Body of pancreas (tissue), 4 donors: ENCODE results near the gene MAD2L2.

Experiments used
- POLR2A ChIP-seq, 3 donors: fragments of 450-650 bp; IDR thresholded peaks; one replicate each; pipeline ENCODE4 v1.6.1; 2016; ENCODE audit warnings: antibody characterized with exemption in 3 of 3, mild to moderate bottlenecking in 2 of 3
- TF ChIP-seq, protein P1 (sequence below), 7 experiments: fragments of 450-650 bp in 4 of 7; fragments of 200-600 bp in 3 of 7; sonication (generic) in 3 of 7; IDR thresholded peaks; one replicate each; pipeline ENCODE4 v1.5.1; 2016 to 2019; ENCODE audit warnings: antibody characterized with exemption in 7 of 7

DNA sequence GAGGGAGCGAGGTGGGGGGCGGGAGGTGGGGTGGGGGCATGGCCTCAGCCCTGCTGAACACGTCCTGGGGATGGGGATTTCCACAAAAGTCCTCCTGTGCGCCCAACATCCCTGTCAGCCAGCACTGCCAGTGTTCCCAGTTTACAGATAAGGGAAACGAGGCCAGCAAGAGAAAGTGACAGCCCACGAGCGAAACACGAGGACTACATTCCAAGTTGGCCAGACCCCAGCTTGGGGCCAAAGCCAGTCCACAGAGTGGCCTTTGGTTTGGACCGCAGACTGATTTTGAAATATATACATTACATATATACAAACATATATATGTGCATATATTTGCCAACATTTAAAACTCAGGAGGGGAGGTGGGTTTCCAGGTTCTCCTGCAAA, 31.7 kb downstream of the MAD2L2 start:
- TF ChIP-seq, protein P1, sequence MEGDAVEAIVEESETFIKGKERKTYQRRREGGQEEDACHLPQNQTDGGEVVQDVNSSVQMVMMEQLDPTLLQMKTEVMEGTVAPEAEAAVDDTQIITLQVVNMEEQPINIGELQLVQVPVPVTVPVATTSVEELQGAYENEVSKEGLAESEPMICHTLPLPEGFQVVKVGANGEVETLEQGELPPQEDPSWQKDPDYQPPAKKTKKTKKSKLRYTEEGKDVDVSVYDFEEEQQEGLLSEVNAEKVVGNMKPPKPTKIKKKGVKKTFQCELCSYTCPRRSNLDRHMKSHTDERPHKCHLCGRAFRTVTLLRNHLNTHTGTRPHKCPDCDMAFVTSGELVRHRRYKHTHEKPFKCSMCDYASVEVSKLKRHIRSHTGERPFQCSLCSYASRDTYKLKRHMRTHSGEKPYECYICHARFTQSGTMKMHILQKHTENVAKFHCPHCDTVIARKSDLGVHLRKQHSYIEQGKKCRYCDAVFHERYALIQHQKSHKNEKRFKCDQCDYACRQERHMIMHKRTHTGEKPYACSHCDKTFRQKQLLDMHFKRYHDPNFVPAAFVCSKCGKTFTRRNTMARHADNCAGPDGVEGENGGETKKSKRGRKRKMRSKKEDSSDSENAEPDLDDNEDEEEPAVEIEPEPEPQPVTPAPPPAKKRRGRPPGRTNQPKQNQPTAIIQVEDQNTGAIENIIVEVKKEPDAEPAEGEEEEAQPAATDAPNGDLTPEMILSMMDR (IDR thresholded peaks at IDR 0.05): no peak
- TF ChIP-seq POLR2A (IDR thresholded peaks at IDR 0.05): no peak
